Measurements from ENCODE around the gene ZMYND10. TPM values are rescaled to one million over a fixed set of nuclear protein-coding genes. Genes with fewer than 3 reads are reported as not detected.

Gene ZMYND10
- not detected for total RNA-seq
- long read RNA-seq: 0 reads

DNA sequence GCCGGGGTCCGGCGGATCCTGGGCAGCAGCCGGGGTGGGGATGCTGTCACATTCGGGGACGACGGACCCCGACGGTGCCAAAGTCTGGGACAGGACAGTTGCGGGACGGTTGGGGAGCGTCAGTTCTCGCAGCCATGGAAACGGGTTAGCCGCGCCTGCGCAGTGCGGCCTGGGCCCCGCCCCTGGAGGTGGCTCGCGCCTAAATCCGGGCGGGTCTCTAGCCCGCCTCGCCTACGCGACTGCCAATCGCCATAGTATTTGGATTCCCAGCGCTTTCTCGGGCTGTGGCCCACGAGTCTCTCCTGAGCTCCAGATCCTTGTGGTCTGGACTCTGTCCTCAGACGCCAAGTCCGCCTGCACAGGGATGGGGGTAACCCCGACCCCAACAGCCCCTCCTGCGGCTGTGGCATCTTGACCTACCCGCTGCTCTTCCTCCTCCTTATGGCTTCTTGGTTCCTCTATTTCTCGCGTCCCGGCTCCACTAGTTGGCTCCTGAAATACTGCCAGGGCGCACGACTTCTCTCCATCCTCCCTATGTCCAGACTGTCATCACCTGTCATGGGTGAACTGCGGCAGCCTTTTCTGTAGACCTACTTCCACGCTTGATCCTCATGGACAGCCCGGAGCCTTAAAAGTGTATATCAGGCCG is at the start of gene ZMYND10:
TSS of gene ZMYND10 (minus strand) at position 147 of the 649 bp plus-strand sequence. CDS start 153 bp downstream, outside the sequence.
- peak; percentile 36 for ATAC-seq
- intact Hi-C loops (cut with DNase I): loop anchor here (5.0 kb wide), 1 partner anchor 267 kb away; the partner anchor contains the start of gene CISH
- DNase-seq (ENCODE audit: missing footprints): peak; percentile 87

DNA sequence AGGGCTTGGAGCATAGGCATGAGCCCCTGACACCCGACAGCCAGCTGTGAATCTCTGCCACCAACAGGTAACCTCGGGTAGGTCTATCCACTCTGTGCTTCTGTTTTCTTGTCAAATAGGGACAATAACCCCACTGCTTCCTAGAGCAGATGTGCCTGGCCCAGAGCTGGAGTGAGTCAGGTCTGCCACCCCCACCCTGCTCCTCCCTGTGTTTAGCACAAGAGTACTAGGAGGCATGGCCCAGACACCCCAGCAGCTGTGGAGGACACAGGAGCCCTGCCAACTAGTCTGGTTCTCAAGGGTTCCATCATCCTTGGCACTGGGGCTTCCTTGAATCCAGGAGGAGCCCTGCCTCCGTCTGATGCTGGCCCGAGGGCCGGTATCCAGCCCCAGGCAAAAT is 47.5 kb upstream of the ZMYND10 start:
- DNase-seq (ENCODE audit: missing footprints) (no peak), ATAC-seq (no peak)
- intact Hi-C loops (cut with DNase I): no loop called here

DNA sequence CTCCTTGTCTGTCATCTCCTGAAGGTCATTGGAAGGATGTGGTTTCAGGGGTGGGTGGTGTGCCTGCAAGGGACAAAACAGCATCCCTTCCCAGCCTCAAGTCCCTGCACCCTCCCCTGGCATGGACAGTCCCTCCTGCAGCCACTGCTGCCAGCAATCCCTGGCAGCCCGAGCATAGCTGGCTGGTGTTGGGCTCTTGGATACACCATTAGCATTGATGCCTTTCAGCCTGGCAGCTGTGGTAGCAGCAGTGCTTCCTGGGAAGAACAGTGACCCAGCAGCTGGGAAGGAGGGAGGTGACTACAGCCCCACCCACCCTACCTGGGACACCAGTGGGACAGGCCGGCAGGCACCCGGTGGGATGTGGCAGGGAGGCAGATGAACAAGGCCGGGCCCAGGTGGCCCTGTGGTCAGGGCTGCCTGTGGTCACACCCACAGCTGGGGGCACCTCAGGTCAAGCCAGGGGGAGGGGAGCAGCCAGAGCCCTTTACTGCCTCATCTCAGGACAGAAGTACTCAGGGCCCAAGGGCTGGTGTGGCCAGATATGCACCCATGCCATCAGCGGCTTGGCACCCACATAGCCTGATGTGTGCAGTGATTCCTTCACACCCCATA is 46.7 kb upstream of the ZMYND10 start:
- intact Hi-C loops (cut with DNase I): no loop called here
- DNase-seq (ENCODE audit: missing footprints) (no peak), ATAC-seq (peak; percentile 79)

DNA sequence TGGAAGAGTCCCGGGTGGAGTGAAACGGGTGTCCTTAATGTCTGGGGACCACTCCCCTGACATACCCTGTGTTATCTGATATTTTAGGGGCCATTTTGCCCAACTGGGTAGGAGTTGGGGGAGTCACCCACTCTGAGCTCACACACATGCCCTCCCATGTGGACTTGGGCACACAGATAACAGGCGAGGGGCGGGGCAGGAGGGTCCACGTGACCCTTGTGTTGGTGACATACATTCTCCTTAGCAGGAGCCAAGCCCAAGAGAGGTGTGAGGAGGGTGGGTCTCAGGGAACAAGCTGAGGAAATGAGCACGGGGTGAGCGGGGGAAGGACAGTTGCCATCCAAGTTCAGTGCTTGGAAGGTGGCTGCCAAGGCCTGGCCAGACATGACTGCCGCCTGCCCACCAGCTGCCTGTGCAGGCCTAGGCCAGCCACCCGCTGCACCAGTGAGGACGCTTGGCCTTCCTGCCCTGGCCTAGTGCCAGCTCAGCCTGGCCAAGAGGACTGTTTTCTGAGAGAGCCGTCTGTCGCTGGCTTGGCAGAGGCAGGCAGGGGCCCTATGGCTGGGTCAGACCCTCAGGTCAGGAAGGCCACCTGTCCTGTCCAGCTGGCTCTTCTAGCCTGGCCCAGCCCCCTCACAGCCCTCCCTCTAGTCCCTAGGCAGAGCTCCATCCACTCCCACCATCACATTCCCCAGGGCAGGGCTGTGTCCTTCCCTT is 45.1 kb upstream of the ZMYND10 start:
- intact Hi-C loops (cut with DNase I): no loop called here
- peak; percentile 68 for ATAC-seq
- DNase-seq (ENCODE audit: missing footprints): peak; percentile 87

DNA sequence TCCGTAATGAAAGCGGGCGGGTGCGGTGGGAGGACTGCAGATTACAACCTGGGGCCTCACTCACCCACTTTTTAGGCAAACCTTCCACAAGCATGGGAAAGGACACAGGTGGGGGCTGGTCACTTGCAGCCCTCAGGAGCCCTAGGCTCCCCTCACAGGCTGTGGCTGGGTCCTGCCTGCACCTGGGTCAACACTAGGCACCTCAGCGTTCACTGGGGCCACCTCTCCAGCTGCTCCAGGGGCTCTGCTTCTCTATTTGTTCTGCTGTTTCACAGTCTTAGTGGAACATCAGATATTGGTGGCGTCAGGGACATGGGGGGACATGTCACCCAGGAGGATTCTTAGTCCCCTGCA is 43.9 kb upstream of the ZMYND10 start:
- DNase-seq (ENCODE audit: missing footprints) (no peak), ATAC-seq (no peak)
- intact Hi-C loops (cut with DNase I): no loop called here

DNA sequence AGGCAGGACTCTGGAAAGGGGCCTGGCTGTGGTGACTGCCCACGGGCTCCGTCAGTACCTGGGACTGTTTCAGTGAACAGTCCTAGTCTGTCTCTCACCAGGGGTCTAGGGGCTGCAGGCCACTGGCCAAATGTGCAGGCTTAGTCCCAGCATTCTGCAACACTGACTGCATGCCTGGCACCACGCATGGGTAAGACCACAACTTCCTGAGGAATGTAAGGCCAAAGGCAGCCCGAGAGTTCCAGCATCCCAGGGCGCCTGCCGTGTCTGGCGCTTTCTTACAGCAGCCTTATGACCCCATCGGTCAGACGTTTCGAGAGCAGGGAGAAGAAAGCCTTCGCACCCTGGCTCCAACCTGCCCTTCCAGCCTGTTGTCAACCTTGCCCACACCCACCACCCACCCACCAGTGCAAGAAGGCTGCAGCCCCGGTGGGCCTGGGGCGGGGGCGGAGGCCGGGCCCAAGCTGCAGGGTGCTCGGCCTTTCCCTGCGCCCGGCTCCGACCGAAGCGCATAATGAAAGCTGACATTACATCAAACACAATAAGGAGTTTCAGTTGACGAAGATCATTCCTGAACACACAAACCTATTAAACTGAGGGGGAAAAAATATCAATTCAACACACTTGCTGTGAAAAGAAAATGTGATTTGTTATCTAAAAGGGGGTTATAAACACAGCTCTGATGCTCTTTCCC is 43.3 kb upstream of the ZMYND10 start:
- ATAC-seq: no peak
- DNase-seq (ENCODE audit: missing footprints): no peak
- intact Hi-C loops (cut with DNase I): no loop called here

DNA sequence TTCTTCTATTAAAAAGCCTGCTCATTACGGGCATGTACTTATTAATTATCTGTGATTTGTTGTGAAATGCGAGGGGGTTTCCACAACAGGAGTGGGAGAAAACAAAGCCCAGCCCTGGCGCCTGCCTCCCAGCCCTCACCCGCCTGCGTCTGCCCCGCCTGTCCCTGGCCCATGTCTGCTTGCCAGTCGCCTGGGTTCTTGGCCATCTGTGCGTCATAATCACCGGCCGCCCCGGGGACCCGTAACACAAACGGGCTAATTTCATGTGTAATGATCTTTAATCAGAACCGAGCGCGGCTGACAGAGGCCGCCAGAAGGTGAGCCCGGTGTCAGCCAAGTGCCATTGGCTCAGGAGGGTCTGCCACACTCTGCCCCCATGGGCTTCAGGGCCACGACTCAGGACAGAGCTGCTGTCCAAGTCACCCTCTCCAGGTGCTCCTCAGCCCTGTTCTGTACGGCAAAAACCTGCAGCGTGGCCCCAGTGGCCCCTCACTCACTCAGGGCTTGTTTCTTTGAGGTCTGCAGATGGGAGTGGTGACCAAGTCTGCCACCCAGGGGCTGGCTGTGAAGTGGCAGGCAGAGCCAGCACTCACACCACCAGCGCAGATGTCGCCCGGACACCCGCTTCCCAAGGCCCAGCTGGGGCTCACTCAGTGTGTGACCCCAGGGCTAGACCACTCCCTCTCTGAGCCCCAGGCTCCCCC is 42.6 kb upstream of the ZMYND10 start:
- intact Hi-C loops (cut with DNase I): no loop called here
- DNase-seq (ENCODE audit: missing footprints): no peak
- ATAC-seq: no peak

DNA sequence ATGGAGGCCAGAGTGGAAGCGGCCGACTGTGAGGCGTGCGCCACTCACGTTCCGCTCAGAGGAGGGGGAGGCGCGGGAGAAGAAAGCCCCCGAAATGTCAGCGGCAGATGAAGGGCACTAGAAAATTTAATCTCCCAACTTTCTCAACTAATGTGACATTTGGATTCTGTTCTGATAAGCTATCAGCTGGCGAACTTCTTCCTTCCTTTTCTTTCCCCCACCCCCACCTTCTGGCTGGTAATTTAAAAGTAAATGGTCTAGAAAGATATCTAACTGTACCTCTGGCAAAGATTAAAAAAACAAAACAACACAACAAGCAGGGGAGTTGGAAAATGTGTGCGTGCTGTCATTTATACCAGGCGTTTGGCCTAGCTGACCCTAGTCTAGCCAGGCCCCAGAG is 40.2 kb upstream of the ZMYND10 start:
- intact Hi-C loops (cut with DNase I): no loop called here
- DNase-seq (ENCODE audit: missing footprints) (no peak), ATAC-seq (no peak)

DNA sequence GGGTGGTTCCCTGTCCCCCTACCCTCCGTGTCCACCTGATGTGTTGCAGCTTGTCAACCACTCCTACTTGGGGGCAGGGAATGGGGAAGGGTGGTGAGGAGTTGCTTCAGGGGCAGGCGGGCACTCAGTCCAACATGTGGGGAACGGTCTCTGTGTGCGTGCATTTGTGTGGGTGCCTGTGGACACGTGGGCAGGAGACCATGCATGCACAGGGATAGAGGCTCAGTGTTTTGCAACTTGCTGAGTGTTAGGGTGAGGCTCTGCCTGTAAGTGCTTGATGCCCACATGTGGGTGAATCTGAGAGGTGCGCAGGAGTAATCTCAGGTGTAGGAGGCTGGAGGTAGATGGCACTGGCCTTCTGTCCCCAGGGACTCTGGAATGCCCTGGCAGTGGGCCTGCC is 38.2 kb upstream of the ZMYND10 start:
- no peak for ATAC-seq
- DNase-seq (ENCODE audit: missing footprints): no peak
- intact Hi-C loops (cut with DNase I): no loop called here

DNA sequence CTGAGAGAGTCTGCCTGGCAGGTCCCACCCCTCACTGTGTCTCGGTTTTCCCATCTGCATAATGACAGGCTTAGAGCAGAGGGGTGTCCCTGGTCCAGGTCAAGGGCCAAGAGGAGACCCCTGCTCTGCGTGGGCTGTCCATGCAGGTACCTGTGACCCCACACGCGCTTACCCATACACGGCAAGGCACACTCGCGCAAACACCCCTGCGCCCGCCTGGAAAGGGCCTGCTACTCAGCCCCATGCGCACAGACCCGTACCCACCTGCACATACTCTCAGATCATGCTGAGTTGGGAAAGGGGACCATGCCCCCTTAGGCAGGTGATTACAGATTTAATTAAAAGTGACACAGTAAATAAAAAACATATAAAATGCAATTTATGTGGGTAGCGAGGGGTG is 37.2 kb upstream of the ZMYND10 start:
- ATAC-seq (no peak), DNase-seq (ENCODE audit: missing footprints) (no peak)
- intact Hi-C loops (cut with DNase I): no loop called here

DNA sequence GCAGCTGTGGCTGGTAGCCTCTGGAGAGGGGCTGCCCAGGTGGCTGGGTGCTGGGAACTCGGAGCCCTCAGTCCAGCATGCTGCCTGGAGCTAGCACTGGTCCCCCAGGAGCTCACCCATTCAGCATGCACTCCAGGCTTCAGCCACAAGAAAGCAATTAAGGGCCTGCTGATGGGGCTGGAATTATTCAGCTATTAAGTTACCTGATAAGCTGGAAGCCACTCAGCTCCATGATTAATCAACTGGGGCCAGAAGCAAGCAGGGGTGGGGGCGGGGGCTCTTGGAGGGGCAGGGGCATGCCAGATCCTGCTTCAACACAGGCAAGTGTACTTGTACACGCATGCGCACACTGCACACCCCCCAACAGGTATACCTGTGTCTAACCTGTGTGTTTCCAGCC is 35.9 kb upstream of the ZMYND10 start:
- ATAC-seq (no peak), DNase-seq (ENCODE audit: missing footprints) (no peak)
- intact Hi-C loops (cut with DNase I): no loop called here

DNA sequence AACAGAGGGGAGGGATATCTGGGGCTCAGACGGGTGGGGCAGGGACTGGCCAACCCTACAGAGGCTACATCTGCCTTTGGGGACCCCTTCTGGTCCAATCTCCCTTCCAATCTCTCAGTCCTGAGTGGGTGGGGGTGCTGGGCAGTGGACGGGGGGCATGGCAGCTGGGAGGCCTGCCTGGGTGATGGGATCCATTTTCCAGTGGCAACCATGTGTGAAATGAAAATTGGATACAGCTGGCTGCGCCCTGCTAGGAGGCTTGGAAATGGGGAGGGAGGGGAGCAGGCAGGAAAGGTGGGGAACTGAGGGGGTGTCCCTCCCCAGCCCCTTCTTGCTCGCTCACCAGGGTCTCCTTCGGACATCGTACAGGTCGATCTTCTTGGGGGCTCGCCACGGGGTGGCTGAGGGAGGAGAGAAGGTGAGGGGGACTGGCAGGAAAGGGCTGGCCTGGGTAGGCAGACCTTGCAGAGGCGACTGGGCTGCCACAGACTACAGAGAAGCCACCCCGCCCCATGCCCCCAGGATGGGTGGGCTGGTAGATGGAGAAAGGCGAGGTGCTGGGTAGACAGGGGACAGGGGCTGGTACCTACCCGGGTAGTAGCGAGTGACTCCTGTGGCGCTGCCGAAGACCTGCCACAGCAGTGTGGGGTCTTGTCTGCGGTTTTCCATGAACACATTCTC is 35.0 kb upstream of the ZMYND10 start:
- intact Hi-C loops (cut with DNase I): no loop called here
- no peak for DNase-seq (ENCODE audit: missing footprints)
- no peak for ATAC-seq

DNA sequence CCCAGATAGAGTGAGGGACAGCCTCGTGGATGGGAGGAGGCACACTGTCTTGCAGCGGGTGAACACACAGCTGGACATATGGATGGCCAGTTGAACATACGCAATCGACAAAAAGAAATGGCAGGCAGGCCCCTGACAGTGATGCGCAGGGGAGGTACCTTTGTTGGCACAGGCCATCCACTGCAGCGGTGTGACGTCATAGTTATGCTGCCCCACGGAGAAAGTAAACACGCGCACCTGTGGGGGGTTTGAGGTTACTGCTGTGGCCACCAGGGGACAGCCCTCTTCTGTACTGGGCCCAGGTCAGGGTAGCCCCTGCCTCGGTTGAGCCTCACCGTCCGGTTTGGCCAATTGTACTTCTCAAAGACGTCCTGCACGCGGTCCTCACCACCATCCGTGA is 33.2 kb upstream of the ZMYND10 start:
- intact Hi-C loops (cut with DNase I): no loop called here
- ATAC-seq (no peak), DNase-seq (ENCODE audit: missing footprints) (no peak)

DNA sequence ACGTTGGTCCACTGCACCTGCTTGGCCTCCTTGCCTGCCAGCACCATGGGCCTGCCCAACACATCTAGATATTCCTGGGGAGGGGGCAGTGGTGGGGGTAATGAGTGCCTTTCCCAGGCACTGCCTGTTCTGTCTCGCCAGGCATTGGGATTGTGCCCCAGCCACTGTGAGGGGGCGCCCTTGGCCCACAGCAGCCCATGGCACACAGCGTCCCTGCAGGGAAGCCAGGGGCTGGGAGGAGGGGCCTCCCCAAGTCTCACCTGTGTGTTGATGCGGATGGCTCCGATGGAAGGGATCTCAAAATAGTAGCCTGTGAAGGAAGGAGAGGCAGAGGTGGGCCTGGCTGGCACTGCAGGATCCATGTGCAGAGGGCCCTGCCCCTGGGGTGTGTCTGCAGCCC is 32.5 kb upstream of the ZMYND10 start:
- ATAC-seq (no peak), DNase-seq (ENCODE audit: missing footprints) (no peak)
- intact Hi-C loops (cut with DNase I): no loop called here

DNA sequence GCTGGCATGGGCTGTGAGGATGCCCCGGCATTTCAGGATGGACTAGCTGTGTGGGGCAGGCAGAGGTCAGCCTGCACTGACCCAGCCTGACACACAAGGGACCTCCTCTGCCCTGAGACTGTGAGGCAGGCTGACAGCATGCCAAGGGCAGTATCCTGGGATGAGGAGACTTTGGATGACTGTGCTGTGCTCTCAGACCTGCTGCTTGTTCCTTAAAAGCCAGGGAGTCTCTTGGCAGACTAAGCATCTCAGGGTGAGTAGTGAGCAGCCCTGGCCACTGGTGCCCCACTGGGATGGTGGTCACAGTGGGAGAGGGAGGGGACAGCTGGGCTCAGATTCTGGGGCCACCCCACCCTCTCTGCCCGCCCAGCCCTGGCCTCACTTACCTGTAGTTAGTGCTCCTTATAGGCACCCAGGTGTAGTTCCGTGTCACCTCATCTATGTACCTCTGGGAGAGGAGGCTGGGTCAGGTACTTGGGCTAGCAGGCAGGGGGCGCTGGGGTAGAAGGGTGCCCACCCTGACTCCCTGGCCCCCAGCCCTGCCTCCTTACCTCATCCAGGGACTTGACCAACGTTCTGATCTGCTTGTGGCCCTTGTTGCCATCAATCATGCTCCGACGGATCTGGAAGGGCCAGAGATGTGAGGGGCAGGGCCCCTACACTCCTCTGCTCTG is 29.9 kb upstream of the ZMYND10 start:
- ATAC-seq (no peak), DNase-seq (ENCODE audit: missing footprints) (no peak)
- intact Hi-C loops (cut with DNase I): no loop called here

DNA sequence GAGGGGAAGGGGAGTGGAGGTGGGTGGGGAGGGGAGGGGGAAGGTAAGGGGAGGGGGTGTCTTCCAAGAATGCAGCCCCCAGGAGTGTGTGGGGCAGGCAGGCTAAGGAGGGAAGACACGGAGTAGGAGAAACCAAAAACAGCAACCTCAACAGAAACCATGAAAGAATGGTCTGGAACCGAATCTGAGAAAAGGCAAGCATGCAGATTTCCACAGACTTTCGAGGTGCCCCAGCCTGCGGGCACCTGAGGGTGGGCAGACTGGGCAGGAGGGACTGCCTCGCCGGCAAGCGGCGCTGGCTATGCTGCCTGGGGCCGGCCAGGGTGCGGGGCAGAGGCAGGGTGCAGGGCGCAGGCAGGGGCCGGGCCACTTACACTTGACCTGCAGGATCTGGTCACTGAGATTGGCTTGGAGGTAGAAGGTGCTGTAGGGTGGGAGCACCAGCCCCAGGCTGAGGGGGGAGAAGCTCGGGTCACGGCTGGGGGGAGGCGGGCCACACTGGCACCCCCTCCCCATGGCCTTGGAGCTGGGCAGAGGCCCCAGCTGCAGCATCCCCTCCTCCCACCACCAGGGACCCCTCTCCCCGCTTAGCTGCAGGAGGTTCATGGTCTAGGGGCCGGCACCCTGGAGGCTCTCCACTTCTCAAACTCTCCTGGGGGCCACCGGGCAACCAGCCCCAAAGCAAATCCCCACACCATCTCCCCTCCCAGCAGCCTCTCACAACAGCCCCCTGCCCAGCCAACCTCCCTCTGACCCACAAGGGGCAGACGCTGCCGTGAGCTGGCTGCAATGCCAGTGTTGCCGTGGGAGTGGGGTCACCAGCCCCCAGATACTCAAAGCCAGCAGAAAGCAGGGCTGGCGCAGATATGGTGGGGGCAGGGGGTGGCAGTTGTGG is 29.1 kb upstream of the ZMYND10 start:
- no peak for ATAC-seq
- no peak for DNase-seq (ENCODE audit: missing footprints)
- intact Hi-C loops (cut with DNase I): no loop called here
